Muscle layer of duodenum (tissue), 2 donors: ENCODE data around the gene MFSD6.
"Not testable (repeated sequence)": the region's sequence is repeated elsewhere in the genome, so short reads cannot be mapped to it uniquely, and the experiment has no call there.

ENCODE experiments used
- H3K27ac ChIP-seq: one replicate; pipeline ENCODE4 v1.7.0; 2013; ENCODE audit warnings: mild to moderate bottlenecking, low read length
- H3K27me3 ChIP-seq: one replicate; pipeline ENCODE4 v1.7.0; 2013; ENCODE audit warnings: low read depth, mild to moderate bottlenecking, control low read depth, low read length
- H3K36me3 ChIP-seq, 2 donors: one replicate each; pipeline ENCODE4 v1.7.0; 2013; ENCODE audit warnings: low read length in 2 of 2, control low read depth in 1 of 2, mild to moderate bottlenecking in 1 of 2; ENCODE audit not compliant: insufficient read depth in 2 of 2, control insufficient read depth in 1 of 2
- H3K4me1 ChIP-seq, 2 donors: one replicate each; pipeline ENCODE4 v1.7.0; 2013; ENCODE audit warnings: low read length in 2 of 2, mild to moderate bottlenecking in 2 of 2, control low read depth in 1 of 2, moderate library complexity in 1 of 2; ENCODE audit not compliant: insufficient read depth in 2 of 2, control insufficient read depth in 1 of 2
- H3K4me3 ChIP-seq, 2 donors: one replicate each; pipeline ENCODE4 v1.7.0; 2013; ENCODE audit warnings: low read length in 2 of 2, low read depth in 1 of 2, mild to moderate bottlenecking in 1 of 2
- H3K9me3 ChIP-seq, 2 donors: one replicate each; pipeline ENCODE4 v1.7.0; 2013; ENCODE audit warnings: low read length in 2 of 2, control low read depth in 1 of 2, mild to moderate bottlenecking in 1 of 2; ENCODE audit not compliant: control insufficient read depth in 1 of 2
- donor health status: healthy.

The MFSD6 gene

DNA sequence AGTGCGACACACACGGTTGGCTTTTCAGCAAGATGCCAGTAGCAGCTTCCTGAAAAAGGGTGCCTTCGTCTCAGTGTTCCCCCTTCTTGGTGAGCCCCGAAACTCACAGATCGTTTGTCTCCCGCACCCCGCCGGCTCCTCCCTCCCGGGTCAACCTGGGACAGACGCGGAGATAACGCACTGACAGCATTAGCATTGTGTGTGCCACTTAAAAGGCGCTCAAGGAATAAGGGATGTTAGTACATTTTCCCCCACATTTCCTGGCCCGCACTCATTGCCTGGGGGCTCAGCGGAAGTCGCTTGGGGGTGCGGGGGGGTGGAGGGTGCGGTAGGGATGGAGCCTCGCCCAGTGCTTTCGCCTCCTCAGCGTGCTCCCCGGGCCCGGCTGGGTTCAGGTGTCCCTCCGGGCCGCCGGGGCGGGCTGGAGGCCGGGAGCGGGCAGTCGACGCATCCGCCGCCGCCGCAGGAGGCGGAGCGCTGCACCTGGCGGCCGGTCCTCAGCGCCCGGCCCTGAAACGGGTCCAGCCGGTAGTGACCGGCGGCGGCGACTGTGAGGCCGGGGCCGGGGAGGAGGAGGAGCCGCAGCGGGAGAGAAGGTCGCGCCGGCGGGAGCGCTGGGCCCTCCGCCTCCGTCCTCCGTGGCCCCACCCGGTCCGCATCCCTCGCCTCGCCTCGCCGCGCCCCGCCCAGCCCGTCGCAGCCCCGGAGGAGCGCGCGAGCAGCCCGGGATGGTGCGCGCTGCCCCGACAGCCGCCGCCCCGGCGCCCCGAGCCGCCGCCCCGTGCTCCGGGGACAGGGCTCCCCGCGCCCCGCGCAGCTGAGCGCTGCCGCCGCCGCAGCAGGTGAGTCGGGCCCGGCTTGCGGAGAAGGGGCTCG, at the start of gene MFSD6:
MFSD6 (plus strand) TSS at position 694 of the 876 bp plus-strand sequence. CDS start 27,675 bp downstream, outside the sequence.
- Histone ChIP-seq H3K36me3 (no peaks in the 10 kb centered on the region), H3K9me3 (no peaks in the 10 kb centered on the region), H3K27me3 (no peaks in the 10 kb centered on the region), H3K4me1 (peaks cover 11 to 16% of the 10 kb centered on the region in 2 donors), H3K4me3 (peak within 1 kb of the TSS; percentile 84 to 88), H3K27ac (peak within 1 kb of the TSS; percentile 78)

DNA sequence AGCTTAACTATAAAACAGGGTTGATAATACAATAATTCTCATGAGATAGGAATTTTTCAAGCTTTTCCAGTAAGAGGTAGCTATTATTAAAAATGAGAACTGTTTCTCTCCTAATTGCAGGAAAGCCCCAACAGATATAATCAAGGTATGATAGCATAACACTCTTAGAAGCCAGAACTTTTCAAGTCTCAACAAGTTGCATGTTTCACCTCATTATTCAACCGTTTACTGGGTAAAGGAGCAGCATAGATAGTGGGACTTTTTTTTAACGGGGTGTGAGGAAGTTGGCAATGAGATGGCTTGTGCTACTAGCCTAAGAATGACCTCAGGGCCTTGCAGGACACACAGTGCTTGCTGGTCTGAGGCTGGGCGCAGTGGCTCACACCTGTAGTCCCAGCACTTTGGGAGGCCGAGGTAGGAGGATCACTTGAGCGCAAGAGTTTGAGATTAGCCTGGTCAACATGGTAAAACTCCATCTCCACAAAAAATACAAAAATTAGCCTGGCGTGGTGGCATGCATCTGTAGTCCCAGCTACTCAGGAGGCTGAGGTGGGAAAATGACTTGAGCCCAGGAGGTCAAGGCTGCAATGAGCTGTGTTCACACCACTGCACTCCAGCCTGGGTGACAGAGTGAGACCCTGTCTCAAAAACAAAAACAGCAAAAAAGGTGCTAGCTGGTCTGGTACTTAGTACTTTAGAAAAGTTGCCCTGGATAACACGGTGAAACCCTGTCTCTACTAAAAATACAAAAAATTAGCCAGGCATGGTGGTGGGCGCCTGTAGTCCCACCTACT, 49.3 kb upstream of the MFSD6 start:
- not testable (repeated sequence) for H3K27me3 ChIP-seq, H3K9me3 ChIP-seq, H3K4me3 ChIP-seq, H3K27ac ChIP-seq, H3K36me3 ChIP-seq
- H3K4me1 ChIP-seq: peaks cover 15 to 58% of the 10 kb centered on the region in 2 donors

DNA sequence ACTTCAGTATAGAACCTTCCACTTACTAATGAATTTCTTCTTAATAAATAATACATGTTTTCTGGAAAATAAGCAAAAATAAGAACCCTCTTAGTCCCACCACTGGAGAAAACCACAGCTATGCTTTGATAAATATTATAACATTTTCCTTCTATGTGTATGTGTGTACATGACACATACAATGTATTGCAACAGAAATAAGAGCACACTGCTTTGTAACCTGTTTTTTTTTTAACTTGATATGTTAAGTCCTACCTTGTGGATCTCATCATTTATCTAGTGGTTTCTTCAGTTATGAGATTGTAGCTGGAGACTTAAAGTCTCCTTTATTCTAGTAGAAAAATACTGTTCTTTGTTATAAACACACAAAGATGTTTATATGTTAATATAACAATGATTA, 47.6 kb upstream of the MFSD6 start:
- Histone ChIP-seq H3K9me3 (no peaks in the 10 kb centered on the region), H3K27me3 (no peaks in the 10 kb centered on the region), H3K4me3 (peak overlapping the region; percentile 31 to 57), H3K4me1 (peaks cover 15 to 51% of the 10 kb centered on the region in 2 donors), H3K27ac (no peak overlapping the region), H3K36me3 (peaks cover 0 to 12% of the 10 kb centered on the region in 2 donors)

DNA sequence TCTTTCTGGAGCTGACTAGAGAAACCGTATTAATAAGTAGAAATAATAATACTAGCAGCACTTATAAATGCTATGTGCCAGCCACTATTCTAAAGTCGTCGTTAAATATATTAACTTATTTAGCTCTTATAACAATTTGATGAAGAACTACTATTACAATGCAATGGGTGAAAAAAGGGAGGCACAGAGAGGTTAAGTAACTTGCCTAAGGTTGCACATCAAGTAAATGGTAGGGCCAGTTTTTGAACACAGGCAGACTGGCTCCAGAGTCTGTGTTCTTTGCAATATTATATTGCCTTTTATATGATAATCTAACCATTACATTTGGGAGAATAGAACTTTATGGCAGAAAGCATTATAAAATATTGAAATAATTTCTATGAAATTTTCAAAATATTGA, 47.2 kb upstream of the MFSD6 start:
- Histone ChIP-seq H3K4me1 (peaks cover 15 to 51% of the 10 kb centered on the region in 2 donors), H3K4me3 (no peak overlapping the region), H3K27ac (no peak overlapping the region), H3K36me3 (peaks cover 0 to 12% of the 10 kb centered on the region in 2 donors), H3K9me3 (no peaks in the 10 kb centered on the region), H3K27me3 (no peaks in the 10 kb centered on the region)

DNA sequence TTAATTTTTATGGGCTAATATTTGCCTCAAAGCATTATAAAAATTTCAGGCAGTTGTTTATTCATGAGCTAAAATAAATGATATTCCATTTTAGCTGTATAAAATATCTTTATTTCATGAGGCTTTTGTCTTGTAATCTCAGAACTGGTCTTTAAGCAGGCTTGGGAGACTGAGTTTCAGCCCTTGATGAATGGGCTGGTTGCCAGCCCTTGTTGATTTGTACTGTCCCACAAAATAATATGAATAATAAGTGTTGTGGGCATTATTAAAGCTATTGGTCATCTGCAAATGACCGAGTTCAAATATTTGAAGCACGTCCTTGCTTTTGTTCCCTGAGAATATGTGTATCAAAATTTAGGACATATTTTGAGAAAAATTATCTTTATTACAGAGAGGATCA, 46.6 kb upstream of the MFSD6 start:
- H3K27me3 ChIP-seq: no peaks in the 10 kb centered on the region
- H3K4me1 ChIP-seq: peaks cover 15 to 45% of the 10 kb centered on the region in 2 donors
- peaks cover 2 to 12% of the 10 kb centered on the region in 2 donors for H3K36me3 ChIP-seq
- H3K4me3 ChIP-seq: no peak overlapping the region
- no peak overlapping the region for H3K27ac ChIP-seq
- H3K9me3 ChIP-seq: no peaks in the 10 kb centered on the region

DNA sequence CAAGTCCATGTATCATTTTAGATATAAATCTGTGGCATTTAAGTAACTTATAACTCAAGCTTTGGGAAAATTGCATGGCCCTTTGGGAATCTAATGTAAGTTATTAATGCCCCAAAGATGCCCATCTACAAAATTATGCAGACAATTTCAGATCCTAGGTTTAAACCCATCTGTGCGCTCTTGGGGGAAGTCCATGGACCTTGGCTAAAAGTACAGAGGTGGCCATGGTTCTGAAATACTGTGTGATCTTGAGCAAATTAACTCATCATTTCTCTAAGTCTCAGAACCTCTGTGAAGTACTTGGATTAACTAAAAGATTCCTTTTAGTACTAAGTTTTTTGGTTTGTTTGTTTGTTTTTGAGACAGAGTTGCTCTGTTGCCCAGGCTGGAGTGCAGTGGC, 45.3 kb upstream of the MFSD6 start:
- Histone ChIP-seq H3K4me1 (peaks cover 9 to 32% of the 10 kb centered on the region in 2 donors), H3K27ac (no peak overlapping the region), H3K27me3 (no peaks in the 10 kb centered on the region), H3K9me3 (no peaks in the 10 kb centered on the region), H3K4me3 (no peak overlapping the region), H3K36me3 (peaks cover 12 to 14% of the 10 kb centered on the region in 2 donors)

DNA sequence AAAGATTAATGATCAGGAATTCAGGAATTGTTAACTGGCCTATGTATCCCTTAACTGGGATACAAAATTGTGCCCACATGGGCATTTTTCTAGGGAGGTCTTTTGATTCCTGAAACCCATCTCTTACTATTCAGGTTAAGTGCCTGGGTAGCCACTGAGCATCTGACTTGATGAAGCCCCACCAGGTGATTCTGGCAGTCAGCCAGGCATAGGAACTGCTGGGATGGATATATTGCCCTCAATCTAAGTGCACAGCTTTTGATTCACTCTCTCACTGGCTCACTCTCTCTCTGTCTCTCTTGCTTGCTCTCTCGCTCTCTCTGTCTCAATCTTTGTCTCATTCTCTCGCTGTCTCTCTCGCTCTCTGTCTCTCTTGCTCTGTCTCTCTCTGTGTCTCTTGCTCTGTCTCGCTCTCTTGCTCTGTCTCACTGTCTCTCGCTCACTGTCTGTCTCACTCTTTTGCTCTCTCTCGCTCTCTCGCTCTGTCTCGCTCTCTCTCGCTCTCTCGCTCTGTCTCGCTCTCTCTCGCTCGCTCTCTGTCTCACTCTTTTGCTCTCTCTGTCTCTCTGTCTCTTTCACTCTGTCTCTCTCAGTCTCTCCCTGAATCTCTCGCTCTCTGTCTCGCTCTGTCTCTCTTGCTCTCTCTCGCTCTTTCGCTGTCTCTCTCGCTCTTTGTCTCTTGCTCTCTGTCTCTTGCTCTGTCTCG, 42.5 kb upstream of the MFSD6 start:
- Histone ChIP-seq H3K36me3 (peaks cover 30 to 38% of the 10 kb centered on the region in 2 donors), H3K9me3 (no peaks in the 10 kb centered on the region), H3K4me3 (no peak overlapping the region), H3K4me1 (peaks cover 0 to 7% of the 10 kb centered on the region in 2 donors), H3K27me3 (no peaks in the 10 kb centered on the region), H3K27ac (no peak overlapping the region)

DNA sequence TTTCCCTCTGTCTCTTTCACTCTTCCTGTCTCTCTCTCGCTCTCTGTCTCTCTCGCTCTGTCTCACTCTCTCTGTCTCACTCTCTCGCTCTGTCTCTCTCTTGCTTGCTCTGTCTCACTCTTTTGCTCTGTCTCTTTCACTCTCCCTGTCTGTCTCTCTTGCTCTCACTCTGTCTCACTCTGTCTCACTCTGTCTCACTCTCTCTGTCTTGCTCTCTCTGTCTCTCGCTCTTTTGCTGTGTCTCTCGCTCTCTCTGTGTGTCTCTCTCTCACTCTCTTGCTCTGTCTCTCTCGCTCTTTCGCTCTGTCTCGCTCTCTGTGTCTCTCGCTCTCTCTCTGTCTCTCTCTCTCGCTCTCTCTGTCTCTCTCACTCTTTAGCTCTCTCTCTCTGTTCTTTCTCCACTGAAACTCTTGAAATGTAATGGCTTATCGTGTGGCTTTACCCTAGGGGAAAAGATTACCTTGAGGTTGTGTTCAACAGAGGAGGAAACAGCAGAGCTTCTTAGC, 41.9 kb upstream of the MFSD6 start:
- no peak overlapping the region for H3K27ac ChIP-seq
- H3K4me1 ChIP-seq: peaks cover 0 to 3% of the 10 kb centered on the region in 2 donors
- H3K36me3 ChIP-seq: peaks cover 30 to 44% of the 10 kb centered on the region in 2 donors
- no peaks in the 10 kb centered on the region for H3K9me3 ChIP-seq
- H3K27me3 ChIP-seq: no peaks in the 10 kb centered on the region
- H3K4me3 ChIP-seq: no peak overlapping the region

DNA sequence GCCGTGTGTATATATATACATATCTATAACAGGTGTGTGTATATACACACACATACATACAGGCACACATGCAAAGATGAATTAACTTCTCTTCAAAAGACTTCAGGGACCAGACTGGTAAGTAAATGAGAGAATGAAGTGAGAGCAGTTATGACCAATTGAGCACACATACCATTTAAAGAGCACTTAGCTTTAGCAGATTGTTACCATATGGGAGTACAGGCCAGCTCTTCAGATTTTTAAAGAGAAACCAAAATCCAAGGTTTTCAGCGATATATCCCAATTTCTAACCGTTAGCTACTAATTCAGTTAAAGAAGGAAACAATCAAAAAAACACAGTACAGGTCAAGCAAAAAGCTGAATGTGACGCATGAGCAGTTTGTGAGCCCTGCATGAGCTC, 41.1 kb upstream of the MFSD6 start:
- no peaks in the 10 kb centered on the region for H3K9me3 ChIP-seq
- no peak overlapping the region for H3K27ac ChIP-seq
- peaks cover 30 to 45% of the 10 kb centered on the region in 2 donors for H3K36me3 ChIP-seq

DNA sequence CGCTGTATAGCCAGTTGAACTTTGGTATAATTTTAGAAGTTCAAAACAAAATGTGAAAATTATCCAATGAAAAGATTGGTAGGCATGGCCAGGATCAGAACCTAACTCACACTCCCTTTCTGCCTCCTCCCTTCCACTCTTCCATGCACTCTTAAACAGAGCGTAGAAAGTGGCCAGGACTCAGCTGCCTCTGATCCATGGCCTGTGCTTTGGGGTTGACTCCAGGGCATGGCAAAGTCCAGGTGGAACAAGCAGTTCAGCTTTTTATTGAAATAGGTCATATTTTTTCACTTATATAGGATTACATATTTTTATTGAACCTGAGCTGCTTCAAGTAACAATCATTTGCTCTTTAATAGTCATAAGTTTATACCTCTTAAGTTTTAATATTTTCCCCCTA, 38.5 kb upstream of the MFSD6 start:
- Histone ChIP-seq H3K9me3 (no peaks in the 10 kb centered on the region), H3K27me3 (no peaks in the 10 kb centered on the region), H3K36me3 (peaks cover 23 to 45% of the 10 kb centered on the region in 2 donors), H3K4me1 (no peaks in the 10 kb centered on the region), H3K27ac (no peak overlapping the region), H3K4me3 (no peak overlapping the region)

More for the DNA sequence above, 41.1 kb upstream of the MFSD6 start:
- H3K27me3 ChIP-seq: no peaks in the 10 kb centered on the region
- no peak overlapping the region for H3K4me3 ChIP-seq
- no peaks in the 10 kb centered on the region for H3K4me1 ChIP-seq

DNA sequence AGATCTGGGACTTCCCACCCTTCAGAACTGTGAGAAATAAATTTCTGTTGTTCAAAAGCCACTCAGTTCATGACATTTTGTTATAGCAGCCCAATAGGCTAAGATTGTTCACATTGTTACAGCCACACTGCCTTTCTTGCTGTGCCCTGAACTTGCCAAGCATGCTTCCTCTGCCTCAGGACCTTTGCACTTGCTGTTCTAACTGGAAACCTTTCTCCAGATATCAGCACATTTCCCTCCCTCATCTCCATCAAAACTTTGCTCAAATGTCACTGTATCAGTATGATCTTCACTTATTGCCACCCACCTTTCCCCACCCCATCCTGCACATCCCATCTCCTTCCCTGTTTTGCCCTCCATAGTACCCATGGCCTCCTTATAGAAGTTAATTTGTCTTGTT, 32.1 kb upstream of the MFSD6 start:
- peaks cover 0 to 2% of the 10 kb centered on the region in 2 donors for H3K36me3 ChIP-seq
- H3K27me3 ChIP-seq: no peaks in the 10 kb centered on the region
- no peak overlapping the region for H3K27ac ChIP-seq
- no peaks in the 10 kb centered on the region for H3K9me3 ChIP-seq
- H3K4me1 ChIP-seq: no peaks in the 10 kb centered on the region
- no peak overlapping the region for H3K4me3 ChIP-seq
